HG02981 (cell line): ENCODE results near the gene SHD.

Experiments used
- ATAC-seq: cut with Tn5 transposase; IDR thresholded peaks from one replicate; pipeline ENCODE4 v1.9.1; 2021; ENCODE audit warnings: mild to moderate bottlenecking, moderate library complexity; ENCODE audit not compliant: unreplicated experiment

SHD gene

DNA sequence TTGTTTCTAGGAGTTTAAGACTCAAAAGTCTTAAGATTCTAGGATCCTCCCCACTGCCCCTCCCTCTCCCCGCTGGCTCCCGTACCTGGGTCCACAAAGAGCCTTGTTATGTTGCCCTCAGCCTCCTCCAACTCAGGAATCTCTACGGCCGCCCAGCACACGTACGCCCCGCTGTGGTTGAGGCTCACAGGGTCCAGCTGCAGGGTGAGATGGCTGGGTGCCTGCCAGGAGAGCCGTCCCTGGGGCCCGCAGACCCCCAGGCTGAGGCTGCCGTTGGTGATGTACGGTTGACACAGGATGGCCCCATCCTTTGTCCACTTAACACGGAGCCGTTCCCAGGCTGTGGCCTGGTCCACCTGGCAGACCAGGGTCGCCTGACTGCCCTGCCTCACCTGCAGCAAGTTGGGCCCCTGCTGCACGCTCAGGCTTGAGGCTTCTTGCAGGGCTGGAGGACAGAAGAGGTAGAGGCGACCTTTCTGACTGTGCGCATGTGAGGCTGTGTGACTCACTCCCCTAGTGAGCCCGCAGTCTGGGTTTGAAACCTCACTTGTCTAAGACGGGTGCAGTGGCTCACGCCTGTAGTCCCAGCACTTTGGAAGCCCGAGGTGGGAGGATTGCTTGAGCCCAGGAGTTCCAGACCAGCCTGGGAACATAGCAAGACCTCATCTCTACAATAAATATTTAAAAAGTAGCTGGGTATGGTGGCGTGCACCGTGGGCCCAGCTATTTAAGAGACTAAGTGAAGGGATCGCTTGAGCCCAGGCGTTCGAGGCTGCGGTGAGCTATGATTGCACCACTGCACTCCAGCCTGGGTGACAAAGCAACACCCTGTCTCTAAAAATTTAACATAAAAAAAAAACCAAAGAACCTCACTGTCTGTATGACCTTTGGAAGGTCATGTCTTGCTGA lies 19.1 kb downstream of the SHD start:
- ATAC-seq: no peak

DNA sequence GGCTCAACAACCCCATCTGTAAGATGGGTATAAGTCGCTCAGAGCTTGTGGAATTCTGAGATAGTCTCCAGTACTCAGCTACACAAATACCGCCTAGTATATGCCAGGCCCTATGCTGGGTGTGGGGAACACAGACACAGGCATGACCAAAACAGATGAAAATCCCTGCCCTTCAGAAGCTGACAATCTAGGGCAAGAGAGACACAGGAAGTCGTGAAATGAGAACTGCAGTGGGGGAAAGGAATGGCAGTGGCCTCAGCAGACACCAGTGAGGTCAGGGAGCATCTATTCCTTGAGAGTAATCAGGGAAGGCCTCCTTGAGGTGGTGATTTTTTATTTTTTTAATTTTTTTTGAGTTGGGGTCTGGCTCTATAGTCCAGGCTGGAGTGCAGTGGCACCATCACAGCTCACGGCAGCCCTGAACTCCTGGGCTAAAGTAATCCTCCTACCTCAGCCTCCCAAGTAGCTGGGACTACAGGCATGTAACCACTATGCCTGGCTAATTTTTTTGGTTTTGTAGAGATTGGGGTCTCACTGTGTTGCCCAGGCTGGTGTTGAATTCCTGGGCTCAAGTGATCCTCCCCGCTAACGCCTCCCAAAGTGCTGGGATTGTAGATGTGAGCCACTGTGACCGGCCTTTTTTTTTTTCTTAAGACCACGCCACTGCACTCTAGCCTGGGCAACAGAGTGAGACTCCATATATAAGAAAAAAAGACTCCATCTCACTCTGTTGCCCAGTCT lies 19.9 kb downstream of the SHD start:
- no peak for ATAC-seq

DNA sequence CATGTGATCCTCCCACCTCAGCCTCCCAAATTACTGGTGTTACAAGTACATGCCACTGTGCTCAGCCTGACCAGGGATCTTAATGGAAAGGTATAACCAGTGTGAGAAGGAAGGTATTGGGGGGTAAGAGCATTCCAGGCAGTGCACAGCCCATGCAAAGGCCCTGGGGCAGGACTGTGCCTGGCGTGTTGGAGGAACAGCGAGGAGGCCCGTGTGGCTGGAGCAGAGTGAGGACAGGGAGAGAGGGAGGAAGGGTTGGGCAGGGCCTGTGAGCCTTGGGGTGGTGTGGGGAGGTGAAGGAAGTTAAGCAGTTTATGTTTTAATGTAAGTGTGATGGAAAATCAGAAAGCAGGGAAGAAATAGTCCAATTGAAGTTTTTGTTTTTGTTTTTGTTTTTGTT lies 21.5 kb downstream of the SHD start:
- ATAC-seq: no peak

DNA sequence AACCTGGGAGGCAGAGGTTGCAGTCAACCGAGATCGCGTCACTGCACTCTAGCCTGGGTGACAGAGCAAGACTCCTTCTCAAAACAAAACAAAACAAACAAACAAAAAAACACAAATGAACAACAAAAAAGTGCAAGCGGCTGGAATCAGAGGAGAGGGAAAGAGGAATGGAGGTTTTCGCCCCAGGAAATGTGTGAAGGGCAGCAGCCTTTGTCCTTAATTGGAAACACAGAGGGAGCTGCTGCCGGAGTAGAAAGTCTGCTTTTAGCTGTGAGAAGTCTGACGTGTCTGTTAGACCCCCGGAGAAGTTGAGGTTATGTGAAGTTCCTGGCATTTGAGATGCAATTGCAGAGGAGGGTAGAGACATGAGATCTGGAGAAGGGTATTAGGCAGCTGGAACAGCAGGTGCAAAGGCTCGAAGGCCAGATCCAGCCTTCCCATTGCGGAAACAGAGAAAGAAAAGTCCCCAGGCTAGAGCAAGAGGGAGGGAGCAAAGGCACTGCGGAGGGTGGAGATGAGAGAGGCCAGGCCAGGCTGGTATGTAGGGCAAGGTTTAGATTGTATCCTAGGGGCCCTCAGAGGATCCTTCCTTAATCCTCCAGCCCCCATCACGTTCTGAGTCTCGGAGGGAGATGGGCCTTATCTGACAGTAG lies 22.6 kb downstream of the SHD start:
- no peak for ATAC-seq

DNA sequence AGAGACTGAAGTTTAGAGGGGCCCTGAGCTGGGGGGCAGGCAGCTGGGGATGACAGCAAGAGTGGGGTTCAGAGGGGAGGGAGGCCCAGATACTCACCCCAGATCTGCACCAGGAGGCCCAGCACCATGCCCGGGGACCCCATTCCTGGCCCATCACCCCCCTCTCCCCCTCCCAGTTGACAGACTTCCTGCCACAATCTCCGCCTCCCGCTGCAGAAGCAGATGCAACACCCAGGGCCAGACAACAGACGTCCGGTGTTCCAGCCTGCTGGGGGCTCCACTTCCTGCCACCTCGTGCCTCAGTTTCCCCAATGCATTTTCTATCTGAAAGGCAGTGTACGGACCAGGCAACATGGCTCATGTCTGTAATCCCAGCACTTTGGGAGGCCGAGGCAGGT lies 23.2 kb downstream of the SHD start, which contains the start of gene TMIGD2:
Gene TMIGD2, minus strand, starts transcription at position 147 of the 398 bp plus-strand sequence. Its CDS starts 4 bp downstream, at position 143.
- no peak for ATAC-seq

DNA sequence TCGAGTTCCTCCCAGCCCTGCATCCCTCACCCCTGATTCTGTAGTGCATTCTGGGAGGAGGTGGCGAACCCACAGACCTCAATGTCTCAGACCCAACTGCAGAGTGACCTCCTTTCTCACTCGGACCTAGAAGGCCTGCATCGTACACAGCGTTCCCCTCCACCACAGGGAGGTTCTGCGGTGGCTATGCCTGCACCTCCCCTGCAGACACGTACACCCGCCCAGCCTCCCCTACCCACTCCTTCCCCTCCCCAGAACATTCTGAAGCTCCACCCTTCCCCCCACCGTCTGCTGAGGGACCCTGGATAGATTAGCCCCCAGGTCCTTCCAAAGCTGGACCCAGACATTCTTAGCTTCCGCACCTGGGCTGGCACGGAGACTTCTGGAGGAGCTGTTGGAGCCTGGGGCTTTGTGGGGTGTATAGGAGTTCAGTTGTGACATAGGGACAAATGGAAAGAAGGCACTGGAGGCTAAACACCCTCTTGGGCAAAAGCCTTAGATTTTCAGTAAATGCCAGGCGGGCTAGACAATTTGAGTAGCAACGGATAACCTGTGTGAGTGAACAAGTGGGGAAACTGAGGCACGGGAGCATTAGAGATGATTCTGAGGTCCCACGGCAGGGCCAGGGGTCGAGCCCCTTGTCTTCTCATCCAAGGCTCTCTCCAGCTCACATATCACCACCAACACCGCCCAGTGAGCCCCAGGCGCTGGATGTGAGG lies 24.9 kb downstream of the SHD start:
- ATAC-seq: no peak

DNA sequence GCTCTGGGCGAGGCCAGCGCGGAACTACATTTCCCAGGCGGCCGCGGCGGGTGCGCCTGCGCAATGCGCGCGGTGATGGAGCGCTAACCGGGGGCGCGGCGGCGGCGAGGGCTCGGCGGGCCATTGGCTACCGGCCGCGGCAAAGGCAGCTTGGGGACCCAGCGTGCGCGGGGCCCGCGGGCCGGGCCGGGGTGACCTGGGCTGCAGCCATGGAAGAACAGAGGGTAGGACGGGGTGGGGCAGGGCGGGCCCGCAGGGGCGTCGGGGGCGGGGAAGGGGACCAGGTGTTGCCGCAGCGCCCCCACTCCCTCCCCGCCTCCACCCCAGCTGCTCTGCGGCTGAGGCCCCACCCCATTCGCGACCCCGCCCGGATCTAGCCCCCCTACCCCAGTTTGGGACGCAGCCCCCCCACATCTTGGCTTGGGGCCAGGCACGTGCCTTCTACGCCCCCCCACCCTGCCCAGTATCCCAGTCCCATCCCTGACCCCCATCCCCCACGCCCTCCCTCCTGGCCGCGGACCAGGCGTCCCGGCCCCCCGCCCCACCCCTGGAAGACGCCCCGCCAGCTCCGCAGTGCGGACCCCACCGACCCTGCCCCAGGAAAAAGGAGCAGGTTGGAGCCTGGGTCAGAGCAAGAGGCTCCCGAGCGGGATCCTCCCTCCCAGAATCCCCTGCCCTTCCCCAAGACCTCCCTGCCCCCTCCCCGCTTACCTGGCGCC lies 25.6 kb downstream of the SHD start, which contains the start of gene FSD1:
Gene FSD1, plus strand, starts transcription at position 61 of the 719 bp plus-strand sequence. Its CDS starts 149 bp downstream, at position 210.
- ATAC-seq: no peak

DNA sequence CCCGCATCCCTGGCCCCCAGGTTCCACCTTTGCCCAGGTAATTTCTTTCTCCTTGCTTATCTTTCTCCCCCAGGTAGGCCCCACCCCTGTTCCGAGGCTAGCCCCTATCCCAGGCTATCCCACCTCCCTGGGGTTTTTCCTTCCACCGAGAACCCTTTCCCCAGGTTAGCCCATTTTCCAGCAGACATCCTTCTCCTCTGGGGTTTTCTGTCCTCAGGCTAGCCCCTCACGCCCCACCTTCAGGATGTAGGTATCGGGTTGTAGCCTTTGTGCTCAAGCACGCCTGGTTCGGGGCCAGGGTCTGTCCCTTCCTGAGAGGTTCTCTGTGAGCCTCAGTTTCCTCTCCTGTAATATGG lies 26.2 kb downstream of the SHD start:
- no peak for ATAC-seq

DNA sequence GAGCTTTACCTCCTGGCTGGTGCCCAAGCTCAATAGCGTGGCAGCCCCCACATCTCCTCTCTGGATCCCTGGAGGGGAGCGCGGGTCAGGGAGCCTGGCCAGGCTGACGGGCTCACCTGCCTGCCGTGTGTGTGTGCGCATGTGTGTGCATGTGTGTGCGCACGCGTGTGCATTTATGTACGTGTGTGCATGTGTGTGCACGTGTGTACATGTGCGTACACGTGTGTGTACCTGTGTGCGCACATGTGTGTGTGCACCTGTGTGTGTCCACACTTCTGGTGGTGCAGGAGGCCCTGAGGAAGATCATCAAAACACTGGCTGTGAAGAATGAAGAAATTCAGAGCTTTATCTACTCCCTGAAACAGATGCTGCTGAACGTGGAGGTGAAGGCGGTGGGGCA lies 26.6 kb downstream of the SHD start:
- ATAC-seq: no peak

DNA sequence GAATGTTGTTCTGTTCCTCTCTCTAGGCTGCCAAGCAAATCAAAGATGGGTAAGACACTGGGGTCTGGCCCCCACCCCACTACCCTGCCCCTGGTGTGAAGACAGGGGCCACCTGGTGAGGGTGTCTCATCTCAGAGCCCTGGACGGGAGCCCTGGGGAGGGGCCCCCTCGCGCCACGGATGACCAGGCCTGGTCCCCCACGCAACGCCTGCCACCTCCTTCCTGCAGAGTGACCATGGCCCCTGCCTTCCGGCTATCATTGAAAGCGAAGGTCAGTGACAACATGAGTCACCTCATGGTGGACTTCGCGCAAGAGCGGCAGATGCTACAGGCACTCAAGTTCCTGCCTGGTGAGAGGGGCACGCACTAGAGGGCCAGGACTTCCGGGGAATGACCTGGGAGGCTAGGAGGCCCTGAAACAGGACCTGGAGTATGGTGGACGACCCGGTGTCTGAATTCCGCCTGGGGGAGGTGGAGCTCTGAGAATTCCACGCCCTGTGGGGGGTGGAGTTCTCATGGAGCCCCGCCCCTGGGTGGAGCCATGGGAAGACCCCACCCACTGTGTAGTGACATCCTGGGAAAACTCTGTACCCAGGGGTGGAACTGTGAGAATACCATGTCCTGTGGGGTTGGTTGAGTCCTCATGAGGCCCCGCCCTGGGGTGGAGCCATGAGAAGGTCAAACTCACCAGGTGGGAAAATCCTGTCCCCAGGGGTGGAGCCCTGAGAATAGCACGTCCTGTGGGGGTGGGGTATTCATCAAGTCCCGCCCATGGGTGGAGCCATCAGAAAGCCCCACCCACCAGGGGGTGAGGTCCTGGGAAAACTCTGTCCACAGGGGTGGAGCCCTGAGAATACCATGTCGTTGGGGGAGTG lies 31.4 kb downstream of the SHD start:
- ATAC-seq: no peak

DNA sequence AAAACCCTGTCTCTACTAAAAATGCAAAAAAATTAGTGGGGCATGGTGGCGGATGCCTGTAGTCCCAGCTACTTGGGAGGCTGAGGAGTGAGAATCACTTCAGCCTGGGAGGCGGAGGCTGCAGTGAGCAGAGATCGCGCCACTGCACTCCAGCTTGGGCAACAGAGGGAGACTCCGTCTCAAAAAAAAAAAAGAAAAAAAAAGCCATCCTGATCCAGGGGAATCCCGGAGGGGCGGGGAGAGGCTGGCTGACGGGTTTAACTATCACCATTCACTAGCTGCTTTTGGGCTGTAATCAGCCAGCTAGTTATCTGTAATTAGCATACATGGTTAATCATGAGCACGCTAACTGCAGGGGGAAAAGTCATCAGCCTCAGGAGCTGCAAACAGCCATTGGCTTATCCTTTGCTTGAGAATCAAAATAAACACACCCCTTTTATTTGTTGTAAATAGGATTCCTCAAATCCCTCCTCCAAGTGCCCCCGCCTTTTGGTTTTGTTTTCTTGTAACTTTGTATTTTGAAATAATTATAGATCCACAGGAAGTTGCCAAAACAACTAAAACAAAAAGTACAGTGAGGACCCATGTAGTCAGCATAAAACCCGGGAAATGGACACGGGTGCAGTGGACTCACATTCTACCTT lies 34.9 kb downstream of the SHD start:
- no peak for ATAC-seq

DNA sequence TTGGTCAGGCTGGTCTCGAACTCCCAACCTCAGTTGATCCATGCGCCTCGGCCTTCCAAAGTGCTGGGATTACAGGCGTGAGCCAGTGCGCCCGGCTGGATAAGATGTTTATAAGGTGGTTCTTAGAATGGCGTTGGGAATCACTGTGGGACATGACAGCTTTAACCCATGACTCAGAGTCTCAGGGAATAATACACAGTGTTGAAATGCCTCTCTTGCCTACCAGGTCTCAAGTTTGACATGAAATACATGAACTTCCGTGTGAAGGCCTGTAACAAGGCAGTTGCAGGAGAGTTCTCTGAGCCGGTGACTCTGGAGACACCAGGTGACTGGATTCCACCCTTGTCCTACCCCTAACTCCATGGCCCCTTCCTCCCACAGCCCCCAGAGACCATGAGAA lies 37.9 kb downstream of the SHD start:
- no peak for ATAC-seq

DNA sequence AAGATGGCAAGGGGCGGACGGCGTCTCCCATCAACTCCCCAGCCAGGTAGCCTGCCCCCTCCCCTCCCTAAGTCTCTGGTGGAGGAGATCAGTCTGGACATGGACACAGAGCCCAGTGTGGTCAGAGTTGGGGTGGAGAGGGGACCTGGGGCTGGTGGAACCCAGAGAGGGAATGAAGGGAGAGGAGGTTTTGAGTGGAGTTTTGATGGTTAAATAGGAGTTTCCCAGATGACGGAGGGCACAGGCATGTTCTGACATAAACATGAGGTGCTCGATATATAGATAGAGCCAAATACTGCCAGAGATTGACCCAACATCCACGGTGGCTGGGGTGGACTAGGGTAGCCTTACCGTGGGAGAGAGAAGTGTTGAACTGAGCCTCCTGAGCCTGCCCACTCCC lies 39.4 kb downstream of the SHD start:
- no peak for ATAC-seq

DNA sequence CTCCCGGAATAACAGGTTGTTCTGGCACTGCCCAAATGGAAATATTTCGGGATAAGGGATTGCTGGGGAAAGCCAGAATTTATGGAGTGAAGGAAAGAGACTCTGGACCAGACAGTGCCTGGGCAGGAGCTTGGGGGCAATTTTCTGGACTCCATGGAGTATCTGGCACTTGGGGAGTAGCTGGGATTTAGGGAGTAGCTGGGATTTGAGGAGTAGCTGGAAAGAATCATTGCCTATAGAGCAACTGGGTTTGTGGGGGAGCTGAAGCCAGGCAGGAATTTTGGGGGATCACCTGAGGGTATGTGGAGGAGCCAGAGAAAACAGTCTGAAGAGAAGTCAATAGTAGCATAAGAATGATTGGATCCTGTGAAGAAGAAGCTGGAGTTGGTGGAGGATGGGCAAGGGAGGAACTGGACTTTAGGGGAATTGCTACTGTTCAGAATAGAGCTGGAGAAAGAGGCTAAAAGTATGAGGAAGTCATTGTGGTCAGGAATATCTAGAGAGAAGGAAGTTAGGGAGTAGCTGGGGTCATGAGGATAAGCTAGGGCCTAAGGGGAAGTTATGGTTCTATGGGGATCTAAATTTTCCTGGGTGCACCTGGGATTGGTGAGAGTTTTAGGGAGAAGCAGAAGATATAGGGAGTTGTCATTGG lies 40.1 kb downstream of the SHD start:
- no peak for ATAC-seq

DNA sequence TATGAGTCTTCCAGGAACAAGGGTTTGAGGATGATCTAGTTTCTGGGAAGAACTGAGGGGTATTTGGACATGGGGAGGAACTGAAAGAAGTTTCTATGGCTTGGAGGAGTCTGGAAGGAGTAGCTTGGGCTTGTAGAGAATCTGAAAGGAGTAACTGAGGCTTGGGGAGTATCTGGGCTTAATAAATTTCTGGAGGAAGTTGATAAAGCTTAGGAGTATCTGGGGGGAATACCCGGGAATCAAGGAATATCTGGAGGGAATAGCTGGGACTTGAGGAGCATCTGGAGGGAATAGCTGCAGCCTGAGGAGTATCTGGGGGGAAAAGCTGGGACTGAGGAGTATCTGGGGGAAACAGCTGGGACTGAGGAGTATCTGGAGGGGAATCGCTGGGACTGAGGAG lies 41.4 kb downstream of the SHD start:
- no peak for ATAC-seq

DNA sequence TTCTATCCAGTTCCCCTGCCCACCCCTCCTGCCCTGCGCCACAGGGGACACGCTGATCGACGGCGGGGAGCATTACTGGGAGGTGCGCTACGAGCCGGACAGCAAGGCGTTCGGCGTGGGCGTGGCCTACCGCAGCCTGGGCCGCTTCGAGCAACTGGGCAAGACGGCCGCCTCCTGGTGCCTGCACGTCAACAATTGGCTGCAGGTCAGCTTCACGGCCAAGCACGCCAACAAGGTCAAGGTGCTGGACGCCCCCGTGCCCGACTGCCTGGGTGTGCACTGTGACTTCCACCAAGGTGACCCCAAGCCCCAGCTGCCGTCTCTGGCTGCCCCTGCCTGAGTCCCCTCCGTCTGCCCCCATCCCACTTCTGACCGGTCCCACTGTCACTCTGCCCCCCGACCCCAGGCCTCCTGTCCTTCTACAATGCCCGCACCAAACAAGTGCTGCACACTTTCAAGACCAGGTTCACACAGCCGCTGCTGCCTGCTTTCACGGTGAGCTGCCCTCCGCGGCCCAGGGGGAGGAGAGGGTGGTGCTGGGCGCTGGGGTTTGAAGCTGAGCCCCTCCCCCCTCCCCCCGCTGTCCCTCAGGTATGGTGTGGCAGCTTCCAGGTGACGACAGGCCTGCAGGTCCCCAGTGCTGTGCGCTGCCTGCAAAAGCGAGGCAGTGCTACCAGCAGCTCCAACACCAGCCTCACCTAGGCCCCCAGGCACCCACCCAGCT lies 44.0 kb downstream of the SHD start:
- no peak for ATAC-seq

DNA sequence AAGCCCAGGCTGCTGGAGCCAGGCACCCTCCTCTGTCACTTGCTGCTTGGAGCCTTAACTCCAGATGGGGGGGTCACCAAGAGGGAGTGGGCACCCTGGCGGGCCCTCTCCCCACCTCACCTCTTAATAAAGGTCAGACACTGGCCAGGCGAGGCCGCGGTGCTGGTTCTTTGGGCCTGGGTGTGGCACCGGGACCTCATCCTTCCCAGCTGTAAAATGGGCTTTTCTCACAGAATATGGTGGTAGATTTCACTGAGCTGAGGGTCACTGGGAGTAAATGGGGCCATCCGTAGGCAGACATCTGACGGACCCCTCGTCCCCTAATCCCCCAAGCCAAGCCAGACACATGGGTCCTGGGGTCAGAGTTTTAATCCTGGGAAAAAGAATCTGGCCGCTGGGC lies 44.6 kb downstream of the SHD start:
- no peak for ATAC-seq

DNA sequence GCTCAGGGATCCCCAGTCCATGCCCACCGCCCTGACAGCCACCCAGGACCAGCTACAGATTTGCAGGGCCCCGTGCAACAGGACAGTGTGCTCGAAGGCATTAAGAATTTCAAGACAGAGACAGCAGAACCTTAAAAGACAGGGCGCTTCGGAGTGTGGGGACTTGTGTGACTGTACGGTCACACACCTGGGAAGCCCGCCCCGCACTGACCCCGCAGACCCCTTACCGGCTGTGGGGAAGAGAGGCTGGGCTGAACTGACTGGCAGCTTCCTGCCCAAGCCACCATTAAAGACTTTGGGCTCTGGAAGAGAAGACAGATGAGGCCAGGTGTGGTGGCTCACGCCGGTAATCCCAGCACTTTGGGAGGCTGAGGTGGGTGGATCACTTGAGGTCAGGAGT lies 45.2 kb downstream of the SHD start:
- no peak for ATAC-seq
